K562 (cell line): ENCODE measurements around the gene PARD3. TPM values are rescaled to one million over a fixed set of nuclear protein-coding genes. Genes with fewer than 3 reads are reported as not detected.
"Not testable (repeated sequence)": the region's sequence is repeated elsewhere in the genome, so short reads cannot be mapped to it uniquely, and the experiment has no call there.

ENCODE experiments used
- ATAC-seq: fragments of 200-7000 bp; cut with Tn5 transposase; 3 replicates; pipeline ENCODE4 v1.9.1; 2020; ENCODE audit warnings: moderate library complexity
- BruUV-seq: library from RNA; stranded (reverse); fragments of 400-500 nt; replicated peaks from 2 replicates; lab custom pipeline; 2021; lab: Mats Ljungman, UMichigan
- CTCF ChIA-PET: fragments of 300-600 bp; formaldehyde crosslinking; extraction: SDS; loops from one replicate; lab custom pipeline; 2021; ENCODE audit warnings: low intra/inter-chr PET ratio; lab: Yijun Ruan, JAX
- POLR2A ChIA-PET: fragments of 300-600, 350-650 bp; sonication (Branson Sonifier 250); formaldehyde crosslinking; extraction: SDS; loops from one replicate; lab custom pipeline; 2021; ENCODE audit warnings: antibody characterized with exemption, inconsistent platforms; lab: Yijun Ruan, JAX
- DNase-seq, 4 experiments: peaks; one replicate each; pipeline versions ENCODE4 v3.0.0 to v3.0.0-alpha.2; 2011 to 2018; ENCODE audit warnings: low spot score in 3 of 4, mixed read lengths in 3 of 4; ENCODE audit errors: extremely low read depth in 1 of 4
- FAIRE-seq: peaks from 2 replicates; lab custom pipeline; 2011; peaks lifted over from hg19 to GRCh38; lab: Jason Lieb, UNC
- H2AFZ ChIP-seq: 2 replicates; pipeline ENCODE4 v1.6.0; 2011; ENCODE audit warnings: low read depth, low read length, control low read depth, inconsistent platforms
- H3K27ac ChIP-seq: fragments of 200-600 bp; 3 replicates; pipeline ENCODE4 v1.8.0; 2011; ENCODE audit warnings: low read depth, mild to moderate bottlenecking, control low read depth, inconsistent platforms, low read length, moderate library complexity, mixed read lengths; ENCODE audit errors: extremely low read depth
- H3K27me3 ChIP-seq, 2 experiments: fragments of 300-600 bp in 1 of 2; 2 replicates in 1 of 2; 3 replicates in 1 of 2; pipeline versions ENCODE4 v1.6.0 to v1.8.0; 2011; ENCODE audit warnings: inconsistent platforms in 2 of 2, low read length in 2 of 2, mild to moderate bottlenecking in 1 of 2, mixed read lengths in 1 of 2, moderate library complexity in 1 of 2; ENCODE audit not compliant: control insufficient read depth in 2 of 2, insufficient read depth in 2 of 2
- H3K36me3 ChIP-seq: fragments of 300-600 bp; 3 replicates; pipeline ENCODE4 v1.8.0; 2011; ENCODE audit warnings: mild to moderate bottlenecking, low read length, inconsistent platforms; ENCODE audit not compliant: control insufficient read depth, insufficient read depth
- H3K4me1 ChIP-seq, 2 experiments: fragments of 200-600 bp in 1 of 2; replicated peaks in 1 of 2; 2 replicates in 1 of 2; 3 replicates in 1 of 2; pipeline versions ENCODE4 v1.5.1 to v1.8.0; 2011; ENCODE audit warnings: inconsistent platforms in 2 of 2, low read length in 2 of 2, mild to moderate bottlenecking in 1 of 2, mixed read lengths in 1 of 2, moderate library complexity in 1 of 2; ENCODE audit not compliant: control insufficient read depth in 2 of 2, insufficient read depth in 2 of 2
- H3K4me2 ChIP-seq: 2 replicates; pipeline ENCODE4 v1.6.1; 2011; ENCODE audit warnings: low read length, control low read depth, inconsistent platforms, mixed read lengths; ENCODE audit not compliant: insufficient read depth
- H3K4me3 ChIP-seq: fragments of 200-600 bp; sonication (generic), shearing (Covaris generic); 2 replicates; pipeline ENCODE4 v1.5.1; 2016; ENCODE audit warnings: control low read depth, inconsistent platforms
- H3K79me2 ChIP-seq: fragments of 200-600 bp; 3 replicates; pipeline ENCODE4 v1.8.0; 2011; ENCODE audit warnings: low read length, inconsistent platforms; ENCODE audit not compliant: control insufficient read depth, insufficient read depth
- H3K9ac ChIP-seq, 2 experiments: 2 replicates each; pipeline versions ENCODE4 v1.6.0 to v1.6.1; 2011; ENCODE audit warnings: low read depth in 2 of 2, low read length in 2 of 2, control low read depth in 1 of 2, inconsistent platforms in 1 of 2, mild to moderate bottlenecking in 1 of 2, mixed read lengths in 1 of 2; ENCODE audit not compliant: insufficient read depth in 1 of 2
- H3K9me1 ChIP-seq: one replicate; pipeline ENCODE4 v1.6.0; 2011; ENCODE audit warnings: inconsistent platforms, mild to moderate bottlenecking, low read length, moderate library complexity; ENCODE audit not compliant: control insufficient read depth, insufficient read depth
- H3K9me3 ChIP-seq: replicated peaks from 2 replicates; pipeline ENCODE4 v1.5.1; 2011; ENCODE audit warnings: low read depth, low read length, inconsistent platforms; ENCODE audit not compliant: control insufficient read depth, insufficient read depth
- H4K20me1 ChIP-seq: replicated peaks from 2 replicates; pipeline ENCODE4 v1.6.1; 2011; ENCODE audit warnings: low read length, inconsistent platforms, mixed read lengths; ENCODE audit not compliant: control insufficient read depth, insufficient read depth
- DACH1 ChIP-seq: fragments of 450-650 bp; IDR thresholded peaks from 2 replicates; pipeline ENCODE4 v1.6.1; 2018; ENCODE audit not compliant: partially characterized antibody
- FUS ChIP-seq: fragments of 200-400 bp; formaldehyde crosslinking; optimal IDR thresholded peaks from 2 replicates; pipeline ENCODE3; 2017; ENCODE audit warnings: low read depth, low read length
- HNRNPL ChIP-seq: fragments of 200-400 bp; formaldehyde crosslinking; IDR thresholded peaks from 2 replicates; pipeline ENCODE4 v1.6.1; 2017; ENCODE audit warnings: low read depth, mild to moderate bottlenecking, low read length
- KDM2B ChIP-seq: fragments of 250-450 bp; sonication (Bioruptor Pico); IDR thresholded peaks from 2 replicates; pipeline ENCODE4 v1.8.0; 2021; ENCODE audit warnings: mild to moderate bottlenecking, moderate library complexity
- OTX1 ChIP-seq: fragments of 450-650 bp; formaldehyde crosslinking; IDR thresholded peaks from 2 replicates; pipeline ENCODE4 v1.4.0; 2022; ENCODE audit warnings: mild to moderate bottlenecking
- RFX5 ChIP-seq: IDR thresholded peaks from 2 replicates; pipeline ENCODE4 v1.6.1; 2011; ENCODE audit warnings: low read depth, mild to moderate bottlenecking, improper control_type of control experiment, low read length
- SMARCA4 ChIP-seq: fragments of 450-650 bp; IDR thresholded peaks from 2 replicates; pipeline ENCODE4 v1.6.1; 2016
- SRSF9 ChIP-seq: fragments of 200-400 bp; formaldehyde crosslinking; IDR thresholded peaks from 2 replicates; pipeline ENCODE4 v1.6.1; 2017; ENCODE audit warnings: low read depth, low read length, borderline replicate concordance
- ZNF253 ChIP-seq: fragments of 250-450 bp; sonication (Bioruptor Pico); conservative IDR thresholded peaks from 2 replicates; pipeline ENCODE4 v1.6.1; 2021; ENCODE audit warnings: mild to moderate bottlenecking
- ZNF263 ChIP-seq: sonication (generic); formaldehyde crosslinking; IDR thresholded peaks from 2 replicates; pipeline ENCODE4 v1.8.0; 2022; ENCODE audit warnings: mild to moderate bottlenecking, missing genetic modification reagents, borderline replicate concordance
- WGBS: fragments of 100-300 bp; shearing (Covaris generic); methylation state at CpG from one replicate; pipeline ENCODE4 v1.1.6; 2016; ENCODE audit warnings: low coverage, mixed read lengths; ENCODE audit not compliant: insufficient coverage; ENCODE audit errors: missing lambda C conversion rate; 5-methylcytosine and 5-hydroxymethylcytosine counted together
- in situ Hi-C: fragments of 300-500 bp; cut with MboI; formaldehyde crosslinking; loops from 4 replicates; pipeline ENCODE4 v1.15.0; 2018; ENCODE audit warnings: inconsistent platforms, mixed read lengths
- intact Hi-C: fragments of 100-400 bp; cut with micrococcal nuclease; formaldehyde crosslinking; loops from 2 replicates; pipeline ENCODE4 v1.14.2; 2022
- polyA plus RNA-seq, 8 experiments: library from polyadenylated mRNA; depleted of rRNA in 4 of 8; stranded (reverse) in 5 of 8; unstranded in 3 of 8; fragments of >200 nt; fragmentation: Nextera tagmentation in 2 of 8; fragmentation: Illumina TruSeq in 1 of 8; extraction: Ambion mirVana in 2 of 8; extraction: Trizol in 1 of 8; gene quantifications; 2 replicates each; pipeline versions ENCODE4 v1.2.1 to v1.2.3, GENCODE V29; 2011 to 2014; ENCODE audit warnings: inconsistent platforms in 1 of 8, missing spikeins in 1 of 8
- total RNA-seq, 7 experiments: library from RNA; depleted of rRNA in 6 of 7; stranded (reverse); fragments of >200 nt in 6 of 7; fragmentation: Illumina TruSeq in 2 of 7; extraction: Trizol in 2 of 7; gene quantifications; 2 replicates each; pipeline versions ENCODE4 v1.2.1 to v1.2.3, GENCODE V29; 2011 to 2021; ENCODE audit warnings: low replicate concordance in 1 of 7

PARD3 gene
- total and polyA plus RNA-seq, 9 of the 15 experiments (the other 6 are each of a cell fraction or from before 2014, with no cell fraction given): 2.7 to 11.7 (median 7.7) TPM

- ATAC-seq: no peak
- Histone ChIP-seq H3K79me2 (no peaks in the 10 kb centered on the region), H3K4me1 (no peaks in the 10 kb centered on the region), H3K9ac (no peak overlapping the region), H3K4me2 (no peak overlapping the region), H3K4me3 (no peak overlapping the region), H3K9me3 (no peaks in the 10 kb centered on the region), H4K20me1 (no peaks in the 10 kb centered on the region), H3K27me3 (no peaks in the 10 kb centered on the region), H2AFZ (no peak overlapping the region), H3K36me3 (no peaks in the 10 kb centered on the region), H3K27ac (no peak overlapping the region), H3K9me1 (no peaks in the 10 kb centered on the region)
- POLR2A ChIA-PET: no interaction called here
- no peak for DNase-seq
- FAIRE-seq: no peak
- TF ChIP-seq ZNF263 (CRISPR knock-in tag) (no peak), KDM2B (CRISPR knock-in tag) (no peak), HNRNPL (no peak), RFX5 (no peak), FUS (no peak), SRSF9 (no peak), SMARCA4 (no peak), OTX1 (CRISPR knock-in tag) (no peak), ZNF253 (CRISPR knock-in tag) (no peak), DACH1 (no peak)
- intact Hi-C loops (no loop called here), in situ Hi-C loops (no loop called here)
- WGBS: 0% methylated on average over 3 of the region's 3 CpGs
- no TSS peak for BruUV-seq
- CTCF ChIA-PET: no interaction called here
Measured at GRCh38 chr10:34272316-34272715, 542.8 kb downstream of the PARD3 start.

GRCh38 chr10:34268410-34268809 lies 546.7 kb downstream of the PARD3 start:
- H3K4me2 ChIP-seq, POLR2A ChIA-PET, H3K27ac ChIP-seq, H3K4me3 ChIP-seq, FAIRE-seq, H3K9me3 ChIP-seq, H4K20me1 ChIP-seq, H3K9me1 ChIP-seq, H3K36me3 ChIP-seq, H2AFZ ChIP-seq, H3K79me2 ChIP-seq, ATAC-seq, intact Hi-C loops, DNase-seq, in situ Hi-C loops, H3K9ac ChIP-seq, H3K27me3 ChIP-seq, BruUV-seq, H3K4me1 ChIP-seq, CTCF ChIA-PET: not testable (repeated sequence)
- WGBS: no CpG with 5 or more reads among the region's 2 CpGs
